Endothelial cell of umbilical vein (primary cell): ENCODE results near the gene GLRB.

Experiments used
- EZH2 ChIP-seq: IDR thresholded peaks from 2 replicates; pipeline ENCODE4 v1.6.1; 2012; ENCODE audit warnings: borderline replicate concordance, low read depth, mild to moderate bottlenecking, moderate library complexity, low read length, inconsistent platforms; ENCODE audit not compliant: severe bottlenecking
- FOS ChIP-seq: IDR thresholded peaks from 2 replicates; pipeline ENCODE4 v1.6.1; 2011; ENCODE audit warnings: mild to moderate bottlenecking, low read length, moderate library complexity, borderline replicate concordance; ENCODE audit not compliant: insufficient read depth
- JUN ChIP-seq: IDR thresholded peaks from 2 replicates; pipeline ENCODE4 v1.6.1; 2011; ENCODE audit warnings: borderline replicate concordance, low read depth; ENCODE audit not compliant: insufficient read length, insufficient read depth
- POLR2A ChIP-seq: IDR thresholded peaks from 2 replicates; pipeline ENCODE4 v1.6.1; 2012; ENCODE audit warnings: low read depth, mild to moderate bottlenecking, control low read depth, low read length
- POLR2AphosphoS5 ChIP-seq: IDR thresholded peaks from 2 replicates; pipeline ENCODE4 v1.6.1; 2012; ENCODE audit warnings: low read depth, mild to moderate bottlenecking, control low read depth, low read length, moderate library complexity; ENCODE audit not compliant: insufficient read depth
- TF ChIP-seq, protein P1 (sequence below), 2 donors: IDR thresholded peaks; 1 replicate in 1 of 2; 2 replicates in 1 of 2; pipeline ENCODE4 v1.5.1; 2011; ENCODE audit warnings: low read length in 2 of 2, mild to moderate bottlenecking in 2 of 2, moderate library complexity in 2 of 2, control low read depth in 1 of 2, inconsistent platforms in 1 of 2, low read depth in 1 of 2; ENCODE audit not compliant: insufficient read depth in 1 of 2; ENCODE audit errors: extremely low read depth in 1 of 2
- TF ChIP-seq, protein P2 (sequence below): IDR thresholded peaks from 2 replicates; pipeline ENCODE4 v1.6.1; 2011; ENCODE audit not compliant: insufficient read depth, insufficient read length

- TF ChIP-seq POLR2AphosphoS5: no peak
- TF ChIP-seq FOS: no peak
- TF ChIP-seq, protein P1, sequence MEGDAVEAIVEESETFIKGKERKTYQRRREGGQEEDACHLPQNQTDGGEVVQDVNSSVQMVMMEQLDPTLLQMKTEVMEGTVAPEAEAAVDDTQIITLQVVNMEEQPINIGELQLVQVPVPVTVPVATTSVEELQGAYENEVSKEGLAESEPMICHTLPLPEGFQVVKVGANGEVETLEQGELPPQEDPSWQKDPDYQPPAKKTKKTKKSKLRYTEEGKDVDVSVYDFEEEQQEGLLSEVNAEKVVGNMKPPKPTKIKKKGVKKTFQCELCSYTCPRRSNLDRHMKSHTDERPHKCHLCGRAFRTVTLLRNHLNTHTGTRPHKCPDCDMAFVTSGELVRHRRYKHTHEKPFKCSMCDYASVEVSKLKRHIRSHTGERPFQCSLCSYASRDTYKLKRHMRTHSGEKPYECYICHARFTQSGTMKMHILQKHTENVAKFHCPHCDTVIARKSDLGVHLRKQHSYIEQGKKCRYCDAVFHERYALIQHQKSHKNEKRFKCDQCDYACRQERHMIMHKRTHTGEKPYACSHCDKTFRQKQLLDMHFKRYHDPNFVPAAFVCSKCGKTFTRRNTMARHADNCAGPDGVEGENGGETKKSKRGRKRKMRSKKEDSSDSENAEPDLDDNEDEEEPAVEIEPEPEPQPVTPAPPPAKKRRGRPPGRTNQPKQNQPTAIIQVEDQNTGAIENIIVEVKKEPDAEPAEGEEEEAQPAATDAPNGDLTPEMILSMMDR (IDR thresholded peaks at IDR 0.05; ENCODE audit: extremely low read depth in 1 of 2, insufficient read depth in 1 of 2, low read depth in 1 of 2, low read length in 2 of 2): no peak
- TF ChIP-seq, protein P2, sequence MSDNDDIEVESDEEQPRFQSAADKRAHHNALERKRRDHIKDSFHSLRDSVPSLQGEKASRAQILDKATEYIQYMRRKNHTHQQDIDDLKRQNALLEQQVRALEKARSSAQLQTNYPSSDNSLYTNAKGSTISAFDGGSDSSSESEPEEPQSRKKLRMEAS: no peak
- TF ChIP-seq POLR2A: no peak
- TF ChIP-seq EZH2: no peak
- TF ChIP-seq JUN: no peak
Observed at GRCh38 chr4:157170321-157170720, 94.4 kb downstream of the GLRB start.
